ENCODE measurements around the gene CDKAL1. TPM values are rescaled to one million over a fixed set of nuclear protein-coding genes. Genes with fewer than 3 reads are reported as not detected.

CDKAL1 gene
- total and polyA plus RNA-seq, 2 of the 8 experiments (the other 6 are each of a cell fraction or from before 2014, with no cell fraction given): 8.4 to 24.6 TPM

- Histone ChIP-seq H2AFZ (ENCODE audit: low read length) (no peak overlapping the region), H3K9ac (replicated peaks in 1 of 4; ENCODE audit: extremely low read depth in 1 of 4, low read depth in 3 of 4, low read length in 3 of 4) (no peak overlapping the region), H3K36me3 (ENCODE audit: control insufficient read depth in 2 of 4, insufficient read depth in 4 of 4, low read length in 3 of 4) (no peaks in the 10 kb centered on the region; a peak in 2 of 8 replicates), H4K91ac (replicated peaks; ENCODE audit: insufficient read length, low read length) (no peak overlapping the region), H4K8ac (ENCODE audit: extremely low read depth, insufficient read depth, low read length) (no peak overlapping the region), H3K27me3 (replicated peaks in 1 of 4; ENCODE audit: control insufficient read depth in 3 of 4, extremely low read depth in 1 of 4, insufficient read depth in 3 of 4, low read length in 3 of 4) (no peaks in the 10 kb centered on the region), H3K14ac (ENCODE audit: insufficient read length) (no peak overlapping the region), H3K4ac (replicated peaks; ENCODE audit: insufficient read length, low read depth, low read length) (no peak overlapping the region), H3K27ac (ENCODE audit: low read depth, low read length) (no peak overlapping the region), H2BK5ac (ENCODE audit: low read depth, low read length) (no peak overlapping the region), H3K79me1 (ENCODE audit: low read depth, low read length) (no peaks in the 10 kb centered on the region; the same call in 1 of the 2 replicates), H3K4me1 (replicated peaks in 1 of 4; ENCODE audit: control insufficient read depth in 3 of 4, insufficient read depth in 4 of 4, low read length in 3 of 4) (no peaks in the 10 kb centered on the region), H3K4me3 (ENCODE audit: extremely low read depth in 1 of 4, insufficient read depth in 2 of 4, low read depth in 3 of 4, low read length in 4 of 4) (no peak overlapping the region), H2BK15ac (ENCODE audit: low read length) (no peak overlapping the region), H3K9me3 (ENCODE audit: insufficient read depth in 2 of 2, low read depth in 1 of 2, low read length in 1 of 2) (peaks cover 4 to 5% of the 10 kb centered on the region in 2 experiments; a peak in 1 of 4 replicates), H2BK12ac (ENCODE audit: low read depth, low read length) (no peak overlapping the region), H3K23me2 (ENCODE audit: low read depth, low read length) (no peaks in the 10 kb centered on the region), H3K79me2 (ENCODE audit: control insufficient read depth in 1 of 2, insufficient read depth in 2 of 2, low read length in 2 of 2) (no peaks in the 10 kb centered on the region), H3K56ac (replicated peaks; ENCODE audit: insufficient read length, low read depth, low read length) (no peak overlapping the region), H3K23ac (ENCODE audit: insufficient read length) (no peak overlapping the region), H3K4me2 (ENCODE audit: insufficient read depth in 1 of 2, low read depth in 2 of 2, low read length in 2 of 2) (no peak overlapping the region), H3K18ac (ENCODE audit: extremely low read depth, low read length) (no peak overlapping the region), H2AK5ac (ENCODE audit: low read depth, low read length) (no peak overlapping the region), H2BK120ac (replicated peaks; ENCODE audit: low read depth, low read length) (no peak overlapping the region), H2BK20ac (ENCODE audit: low read length) (no peak overlapping the region), H4K20me1 (replicated peaks in 1 of 2; ENCODE audit: control insufficient read depth in 1 of 2, insufficient read depth in 2 of 2, low read length in 2 of 2) (no peaks in the 10 kb centered on the region), H4K5ac (ENCODE audit: insufficient read length, low read depth, low read length) (no peak overlapping the region)
- CTCF ChIA-PET (ENCODE audit: partially characterized antibody): no interaction called here
- TF ChIP-seq CHD1 (IDR thresholded peaks at IDR 0.05; ENCODE audit: low read depth, low read length) (no peak), MAFK (IDR thresholded peaks at IDR 0.05; ENCODE audit: low read depth, low read length) (no peak)
- 88% methylated on average over 3 of the region's 3 CpGs; no CpG with 5 or more reads in 1 of the 2 experiments for WGBS, 2 experiments (ENCODE audit: extremely low coverage in 1 of 2, insufficient coverage in 1 of 2, insufficient read length in 1 of 2, insufficient replicate concordance in 2 of 2, low coverage in 1 of 2, low lambda C conversion rate in 2 of 2, missing lambda C conversion rate in 1 of 2)
- FAIRE-seq (no peak), DNase-seq (ENCODE audit: low read depth in 1 of 2, low spot score in 2 of 2) (no peak)
- POLR2A ChIA-PET (ENCODE audit: partially characterized antibody): no interaction called here
Measured at GRCh38 chr6:20600831-20601230, 66.6 kb downstream of the CDKAL1 start.

Measured in H1 (cell line).